Neural cell (in vitro differentiated cells): ENCODE measurements around the gene GNG4. TPM values are rescaled to one million over a fixed set of nuclear protein-coding genes. Genes with fewer than 3 reads are reported as not detected.
"Not testable (repeated sequence)": the region's sequence is repeated elsewhere in the genome, so short reads cannot be mapped to it uniquely, and the experiment has no call there.

Source experiments
- H2AFZ ChIP-seq: fragments of 200-600, 300-800 bp; sonication (generic), shearing (Covaris generic); 2 replicates; pipeline ENCODE4 v1.6.0; 2014; ENCODE audit warnings: low read depth, mild to moderate bottlenecking, antibody characterized with exemption, low read length, moderate library complexity
- H3F3A ChIP-seq: fragments of 200-600 bp; shearing (Covaris generic); 2 replicates; pipeline ENCODE4 v1.6.1; 2016; ENCODE audit warnings: mild to moderate bottlenecking, moderate library complexity, mixed read lengths, antibody characterized with exemption, low read length; ENCODE audit not compliant: insufficient read depth, poor library complexity, severe bottlenecking
- H3K27ac ChIP-seq: fragments of 200-600, 300-800 bp; sonication (generic), shearing (Covaris generic); 2 replicates; pipeline ENCODE4 v1.5.1; 2014; ENCODE audit warnings: mild to moderate bottlenecking, low read length, moderate library complexity
- H3K27me3 ChIP-seq: fragments of 300-800, 200-600 bp; sonication (generic), shearing (Covaris generic); 2 replicates; pipeline ENCODE4 v1.6.0; 2014; ENCODE audit warnings: mild to moderate bottlenecking, low read depth, low read length, moderate library complexity; ENCODE audit not compliant: insufficient read depth
- H3K36me3 ChIP-seq: fragments of 300-800, 200-600 bp; sonication (generic), shearing (Covaris generic); 2 replicates; pipeline ENCODE4 v1.5.1; 2014; ENCODE audit warnings: mild to moderate bottlenecking, antibody characterized with exemption, low read length, moderate library complexity; ENCODE audit not compliant: insufficient read depth
- H3K4me2 ChIP-seq: fragments of 300-800, 200-600 bp; sonication (generic), shearing (Covaris generic); 2 replicates; pipeline ENCODE4 v1.6.0; 2014; ENCODE audit warnings: mild to moderate bottlenecking, low read length
- H3K4me3 ChIP-seq: fragments of 300-800, 200-600 bp; sonication (generic), shearing (Covaris generic); 2 replicates; pipeline ENCODE4 v1.5.1; 2014; ENCODE audit warnings: mild to moderate bottlenecking, low read length, moderate library complexity
- H3K79me2 ChIP-seq: fragments of 200-600 bp; shearing (Covaris generic); replicated peaks from 2 replicates; pipeline ENCODE4 v1.6.0; 2014; ENCODE audit warnings: mild to moderate bottlenecking, low read length, moderate library complexity; ENCODE audit not compliant: insufficient read depth
- H3K9ac ChIP-seq: fragments of 300-800, 200-600 bp; sonication (generic), shearing (Covaris generic); 2 replicates; pipeline ENCODE4 v1.6.1; 2016; ENCODE audit warnings: mild to moderate bottlenecking, low read length, mixed read lengths
- H3K9me2 ChIP-seq: fragments of 200-600 bp; shearing (Covaris generic); 2 replicates; pipeline ENCODE4 v1.6.1; 2016; ENCODE audit warnings: mild to moderate bottlenecking, low read length, mixed read lengths; ENCODE audit not compliant: insufficient read depth
- H3K9me3 ChIP-seq: fragments of 200-600, 300-800 bp; sonication (generic), shearing (Covaris generic); 2 replicates; pipeline ENCODE4 v1.6.1; 2016; ENCODE audit warnings: mild to moderate bottlenecking, mixed run types, low read length, moderate library complexity, mixed read lengths
- H4K20me1 ChIP-seq: fragments of 200-600 bp; shearing (Covaris generic); 2 replicates; pipeline ENCODE4 v1.6.1; 2016; ENCODE audit warnings: mild to moderate bottlenecking, mixed run types; ENCODE audit not compliant: insufficient read depth
- CTCF ChIP-seq: fragments of 450-650 bp; IDR thresholded peaks from 2 replicates; pipeline ENCODE4 v1.5.1; 2014; ENCODE audit warnings: antibody characterized with exemption, mild to moderate bottlenecking, moderate library complexity; ENCODE audit not compliant: poor library complexity, severe bottlenecking
- EP300 ChIP-seq: fragments of 450-650 bp; conservative IDR thresholded peaks from 2 replicates; pipeline ENCODE4 v1.6.1; 2014; ENCODE audit warnings: antibody characterized with exemption, mild to moderate bottlenecking, moderate library complexity; ENCODE audit not compliant: poor library complexity, severe bottlenecking
- EZH2 ChIP-seq: fragments of 200-600, 300-800 bp; shearing (Covaris generic), sonication (generic); IDR thresholded peaks from 2 replicates; pipeline ENCODE4 v1.6.1; 2014; ENCODE audit warnings: antibody characterized with exemption, low read length, borderline replicate concordance, mild to moderate bottlenecking; ENCODE audit not compliant: insufficient read depth, poor library complexity, severe bottlenecking
- MXI1 ChIP-seq: fragments of 450-650 bp; conservative IDR thresholded peaks from 2 replicates; pipeline ENCODE4 v1.6.1; 2014; ENCODE audit warnings: antibody characterized with exemption, mild to moderate bottlenecking; ENCODE audit not compliant: poor library complexity, severe bottlenecking
- POLR2AphosphoS5 ChIP-seq: IDR thresholded peaks from 2 replicates; pipeline ENCODE4 v1.6.1; 2012
- RAD21 ChIP-seq: fragments of 450-650 bp; conservative IDR thresholded peaks from 2 replicates; pipeline ENCODE4 v1.6.1; 2014; ENCODE audit warnings: antibody characterized with exemption, mild to moderate bottlenecking, moderate library complexity
- REST ChIP-seq: IDR thresholded peaks from 2 replicates; pipeline ENCODE4 v1.6.1; 2012; ENCODE audit warnings: borderline replicate concordance
- SMC3 ChIP-seq: fragments of 450-650 bp; conservative IDR thresholded peaks from 2 replicates; pipeline ENCODE4 v1.6.1; 2014; ENCODE audit warnings: antibody characterized with exemption, mild to moderate bottlenecking, moderate library complexity; ENCODE audit not compliant: poor library complexity
- TAF1 ChIP-seq: IDR thresholded peaks from 2 replicates; pipeline ENCODE4 v1.6.1; 2012; ENCODE audit warnings: low read depth
- polyA plus RNA-seq: library from polyadenylated mRNA; depleted of rRNA; stranded (reverse); fragments of >200 nt; gene quantifications from 2 replicates; pipeline ENCODE4 v1.2.3, GENCODE V29; 2014

Gene GNG4
- polyA plus RNA-seq, 1 donor from 2014 or later: 63.2 TPM

- no peak overlapping the region for H2AFZ ChIP-seq
- TF ChIP-seq REST (no peak), RAD21 (no peak), SMC3 (no peak), POLR2AphosphoS5 (no peak), MXI1 (no peak), CTCF (no peak), EP300 (no peak), TAF1 (no peak), EZH2 (no peak)
- no peak overlapping the region for H3K27ac ChIP-seq
- no peak overlapping the region for H3K9ac ChIP-seq
- H3K4me2 ChIP-seq: no peak overlapping the region
- no peaks in the 10 kb centered on the region for H3K9me2 ChIP-seq
- H3K9me3 ChIP-seq: no peaks in the 10 kb centered on the region
- H3K36me3 ChIP-seq: no peaks in the 10 kb centered on the region
- peaks cover 34% of the 10 kb centered on the region for H3K79me2 ChIP-seq
- H3K27me3 ChIP-seq: no peaks in the 10 kb centered on the region
- no peaks in the 10 kb centered on the region for H3F3A ChIP-seq
- H4K20me1 ChIP-seq: no peaks in the 10 kb centered on the region
- no peak overlapping the region for H3K4me3 ChIP-seq
These were observed 10.1 kb downstream of the GNG4 start for GRCh38 chr1:235639226-235640205.

GRCh38 chr1:235638612-235639011, 11.0 kb downstream of the GNG4 start:
- H3K4me2 ChIP-seq, H3K9me2 ChIP-seq, H3K9me3 ChIP-seq, H3K36me3 ChIP-seq, H2AFZ ChIP-seq, H3K27ac ChIP-seq, H3K9ac ChIP-seq, H3K4me3 ChIP-seq, H4K20me1 ChIP-seq, H3F3A ChIP-seq, H3K27me3 ChIP-seq: not testable (repeated sequence)
- peaks cover 25% of the 10 kb centered on the region for H3K79me2 ChIP-seq
